ENCODE data around the gene NCR2.

The NCR2 gene

GRCh38 chr6:41347378-41348050, 12.1 kb downstream of the NCR2 start:
- TF ChIP-seq TOX (CRISPR knock-in tag; IDR thresholded peaks at IDR 0.05; ENCODE audit: borderline replicate concordance) (no peak), ZFP3 (CRISPR knock-in tag; IDR thresholded peaks at IDR 0.05) (no peak), ZNF70 (CRISPR knock-in tag; IDR thresholded peaks at IDR 0.05) (no peak), ZFP30 (CRISPR knock-in tag; IDR thresholded peaks at IDR 0.05) (no peak), ISL1 (CRISPR knock-in tag; IDR thresholded peaks at IDR 0.05) (no peak), ZC3H10 (CRISPR knock-in tag; IDR thresholded peaks at IDR 0.05) (no peak), TSHZ2 (CRISPR knock-in tag; IDR thresholded peaks at IDR 0.05) (no peak), CREB5 (CRISPR knock-in tag; IDR thresholded peaks at IDR 0.05; ENCODE audit: low read depth) (no peak), ZNF565 (CRISPR knock-in tag; conservative IDR thresholded peaks at IDR 0.05; ENCODE audit: low read depth) (no peak), GLIS3 (CRISPR knock-in tag; IDR thresholded peaks at IDR 0.05) (no peak), PATZ1 (CRISPR knock-in tag; IDR thresholded peaks at IDR 0.05; ENCODE audit: borderline replicate concordance) (no peak), PPARA (CRISPR knock-in tag; IDR thresholded peaks at IDR 0.05; ENCODE audit: borderline replicate concordance) (no peak), SNAI2 (CRISPR knock-in tag; IDR thresholded peaks at IDR 0.05) (no peak), ARNTL (CRISPR knock-in tag; IDR thresholded peaks at IDR 0.05; ENCODE audit: borderline replicate concordance, low read depth) (no peak)
- ATAC-seq, result no peak

GRCh38 chr6:41348934-41349333, 13.5 kb downstream of the NCR2 start:
- TF ChIP-seq GLIS3 (CRISPR knock-in tag; IDR thresholded peaks at IDR 0.05) (no peak), RARB (CRISPR knock-in tag; IDR thresholded peaks at IDR 0.05) (no peak), PATZ1 (CRISPR knock-in tag; IDR thresholded peaks at IDR 0.05; ENCODE audit: borderline replicate concordance) (no peak), TOX (CRISPR knock-in tag; IDR thresholded peaks at IDR 0.05; ENCODE audit: borderline replicate concordance) (no peak), ZNF565 (CRISPR knock-in tag; conservative IDR thresholded peaks at IDR 0.05; ENCODE audit: low read depth) (no peak), ISL1 (CRISPR knock-in tag; IDR thresholded peaks at IDR 0.05) (no peak), SNAI2 (CRISPR knock-in tag; IDR thresholded peaks at IDR 0.05) (no peak), CSRNP3 (CRISPR knock-in tag; IDR thresholded peaks at IDR 0.05) (no peak), CREB5 (CRISPR knock-in tag; IDR thresholded peaks at IDR 0.05; ENCODE audit: low read depth) (no peak), BACH2 (CRISPR knock-in tag; IDR thresholded peaks at IDR 0.05; ENCODE audit: borderline replicate concordance) (no peak), TSHZ2 (CRISPR knock-in tag; IDR thresholded peaks at IDR 0.05) (no peak), ARNTL (CRISPR knock-in tag; IDR thresholded peaks at IDR 0.05; ENCODE audit: borderline replicate concordance, low read depth) (no peak), POU6F1 (CRISPR knock-in tag; IDR thresholded peaks at IDR 0.05; ENCODE audit: borderline replicate concordance, low read depth) (no peak), TCF4 (CRISPR knock-in tag; IDR thresholded peaks at IDR 0.05; ENCODE audit: borderline replicate concordance) (no peak), ZFP3 (CRISPR knock-in tag; IDR thresholded peaks at IDR 0.05) (no peak), ZNF8 (CRISPR knock-in tag; IDR thresholded peaks at IDR 0.05) (no peak), PPARA (CRISPR knock-in tag; IDR thresholded peaks at IDR 0.05; ENCODE audit: borderline replicate concordance) (no peak)
- no peak for ATAC-seq
